Activated naive CD8-positive, alpha-beta T cell (primary cell): ENCODE results near the gene SETD2.
"Not testable (repeated sequence)": the region's sequence is repeated elsewhere in the genome, so short reads cannot be mapped to it uniquely, and the experiment has no call there.

Source experiments
- H3K27ac Mint-ChIP-seq: one replicate; pipeline ENCODE4 v1.8.0; 2021; ENCODE audit warnings: mixed read lengths
- H3K27me3 Mint-ChIP-seq: one replicate; pipeline ENCODE4 v1.8.0; 2021; ENCODE audit warnings: mixed read lengths
- H3K36me3 Mint-ChIP-seq: one replicate; pipeline ENCODE4 v1.8.0; 2021; ENCODE audit warnings: mixed read lengths
- H3K4me1 Mint-ChIP-seq: one replicate; pipeline ENCODE4 v1.8.0; 2021; ENCODE audit warnings: low read depth, mixed read lengths
- H3K4me3 Mint-ChIP-seq: one replicate; pipeline ENCODE4 v1.8.0; 2021; ENCODE audit warnings: mild to moderate bottlenecking, mixed read lengths
- H3K9me3 Mint-ChIP-seq: one replicate; pipeline ENCODE4 v1.8.0; 2021; ENCODE audit warnings: low read depth, mixed read lengths

SETD2 gene

GRCh38 chr3:47096959-47097358 is 67.0 kb downstream of the SETD2 start:
- peaks cover 4% of the 10 kb centered on the region for H3K36me3 Mint-ChIP-seq
- peaks cover 3% of the 10 kb centered on the region for H3K4me1 Mint-ChIP-seq
- H3K27me3 Mint-ChIP-seq, result no peaks in the 10 kb centered on the region
- H3K27ac Mint-ChIP-seq, result no peak overlapping the region
- no peaks in the 10 kb centered on the region for H3K9me3 Mint-ChIP-seq
- H3K4me3 Mint-ChIP-seq, result no peak overlapping the region

DNA sequence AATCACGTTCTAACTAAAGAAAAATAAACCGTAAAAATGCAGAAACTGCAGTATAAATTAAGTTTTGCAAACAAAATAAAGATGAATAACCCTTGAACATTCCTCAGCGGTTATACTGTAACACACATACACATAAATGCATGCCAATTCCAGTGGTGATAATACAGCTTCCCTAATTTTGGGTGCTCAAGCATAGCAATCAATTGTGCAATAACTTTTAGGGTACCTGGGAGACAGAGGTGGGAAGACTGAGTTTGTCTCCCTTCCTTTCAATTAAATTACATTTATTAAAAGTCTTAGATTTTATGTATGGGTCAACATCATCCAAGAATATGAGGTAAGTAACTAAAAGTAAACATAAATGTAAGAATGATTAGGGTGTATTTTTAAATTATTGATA is 71.8 kb downstream of the SETD2 start:
- no peaks in the 10 kb centered on the region for H3K27me3 Mint-ChIP-seq
- H3K4me3 Mint-ChIP-seq, result no peak overlapping the region
- H3K9me3 Mint-ChIP-seq, result no peaks in the 10 kb centered on the region
- H3K36me3 Mint-ChIP-seq, result peaks cover 10% of the 10 kb centered on the region
- H3K4me1 Mint-ChIP-seq, result peaks cover 3% of the 10 kb centered on the region
- H3K27ac Mint-ChIP-seq, result no peak overlapping the region

GRCh38 chr3:47089630-47090029 is 74.3 kb downstream of the SETD2 start:
- no peaks in the 10 kb centered on the region for H3K27me3 Mint-ChIP-seq
- no peak overlapping the region for H3K27ac Mint-ChIP-seq
- no peaks in the 10 kb centered on the region for H3K4me1 Mint-ChIP-seq
- no peak overlapping the region for H3K4me3 Mint-ChIP-seq
- peaks cover 11% of the 10 kb centered on the region for H3K36me3 Mint-ChIP-seq
- no peaks in the 10 kb centered on the region for H3K9me3 Mint-ChIP-seq

- no peak overlapping the region for H3K27ac Mint-ChIP-seq
- no peak overlapping the region for H3K4me3 Mint-ChIP-seq
- H3K27me3 Mint-ChIP-seq, result no peaks in the 10 kb centered on the region
- H3K9me3 Mint-ChIP-seq, result no peaks in the 10 kb centered on the region
- peaks cover 15% of the 10 kb centered on the region for H3K4me1 Mint-ChIP-seq
- peaks cover 22% of the 10 kb centered on the region for H3K36me3 Mint-ChIP-seq
These were observed 77.8 kb downstream of the SETD2 start for GRCh38 chr3:47086071-47086470.

GRCh38 chr3:47083786-47084185 is 80.1 kb downstream of the SETD2 start:
- no peak overlapping the region for H3K4me3 Mint-ChIP-seq
- no peaks in the 10 kb centered on the region for H3K9me3 Mint-ChIP-seq
- H3K4me1 Mint-ChIP-seq, result peaks cover 21% of the 10 kb centered on the region
- no peaks in the 10 kb centered on the region for H3K27me3 Mint-ChIP-seq
- H3K27ac Mint-ChIP-seq, result peak overlapping the region; percentile 36
- H3K36me3 Mint-ChIP-seq, result peaks cover 23% of the 10 kb centered on the region

GRCh38 chr3:47082519-47082918 is 81.4 kb downstream of the SETD2 start:
- Mint-ChIP-seq H3K36me3 (peaks cover 20% of the 10 kb centered on the region), H3K27me3 (no peaks in the 10 kb centered on the region), H3K4me1 (peaks cover 23% of the 10 kb centered on the region), H3K4me3 (no peak overlapping the region), H3K27ac (peak overlapping the region; percentile 34), H3K9me3 (no peaks in the 10 kb centered on the region)

GRCh38 chr3:47079432-47079831 is 84.5 kb downstream of the SETD2 start:
- H3K27ac Mint-ChIP-seq, result peak overlapping the region; percentile 16
- H3K36me3 Mint-ChIP-seq, result peaks cover 24% of the 10 kb centered on the region
- H3K9me3 Mint-ChIP-seq, result no peaks in the 10 kb centered on the region
- H3K4me1 Mint-ChIP-seq, result peaks cover 32% of the 10 kb centered on the region
- no peaks in the 10 kb centered on the region for H3K27me3 Mint-ChIP-seq
- H3K4me3 Mint-ChIP-seq, result no peak overlapping the region

GRCh38 chr3:47073685-47074084 is 90.2 kb downstream of the SETD2 start:
- H3K27me3 Mint-ChIP-seq, result no peaks in the 10 kb centered on the region
- H3K27ac Mint-ChIP-seq, result no peak overlapping the region
- H3K4me3 Mint-ChIP-seq, result no peak overlapping the region
- H3K36me3 Mint-ChIP-seq, result peaks cover 8% of the 10 kb centered on the region
- H3K9me3 Mint-ChIP-seq, result no peaks in the 10 kb centered on the region
- peaks cover 26% of the 10 kb centered on the region for H3K4me1 Mint-ChIP-seq

DNA sequence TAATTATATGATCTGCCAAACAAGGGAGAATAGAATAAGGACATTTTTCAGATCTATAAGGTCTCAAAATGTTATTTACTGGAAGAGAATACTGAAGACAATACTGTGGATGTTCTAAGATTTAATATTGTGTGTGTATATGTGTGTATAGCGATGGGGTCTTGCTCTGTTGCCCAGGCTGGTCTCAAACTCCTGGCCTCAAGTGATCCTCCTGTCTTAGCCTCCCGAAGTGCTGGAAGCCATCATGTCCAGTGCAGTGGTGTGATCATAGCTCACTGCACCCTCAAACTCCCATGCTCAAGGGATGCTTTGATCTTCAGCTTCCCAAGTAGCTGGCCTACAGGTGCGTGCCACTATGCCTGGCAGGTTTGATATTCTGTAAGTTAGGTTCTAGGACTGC is 93.1 kb downstream of the SETD2 start:
- H3K9me3 Mint-ChIP-seq, result no peaks in the 10 kb centered on the region
- H3K27me3 Mint-ChIP-seq, result no peaks in the 10 kb centered on the region
- no peak overlapping the region for H3K4me3 Mint-ChIP-seq
- no peak overlapping the region for H3K27ac Mint-ChIP-seq
- peaks cover 4% of the 10 kb centered on the region for H3K36me3 Mint-ChIP-seq
- peaks cover 25% of the 10 kb centered on the region for H3K4me1 Mint-ChIP-seq

- H3K36me3 Mint-ChIP-seq, result peaks cover 12% of the 10 kb centered on the region
- H3K4me1 Mint-ChIP-seq, result peaks cover 19% of the 10 kb centered on the region
- not testable (repeated sequence) for H3K4me3 Mint-ChIP-seq, H3K27me3 Mint-ChIP-seq, H3K9me3 Mint-ChIP-seq, H3K27ac Mint-ChIP-seq
These were observed 97.7 kb downstream of the SETD2 start for GRCh38 chr3:47066259-47066658.

DNA sequence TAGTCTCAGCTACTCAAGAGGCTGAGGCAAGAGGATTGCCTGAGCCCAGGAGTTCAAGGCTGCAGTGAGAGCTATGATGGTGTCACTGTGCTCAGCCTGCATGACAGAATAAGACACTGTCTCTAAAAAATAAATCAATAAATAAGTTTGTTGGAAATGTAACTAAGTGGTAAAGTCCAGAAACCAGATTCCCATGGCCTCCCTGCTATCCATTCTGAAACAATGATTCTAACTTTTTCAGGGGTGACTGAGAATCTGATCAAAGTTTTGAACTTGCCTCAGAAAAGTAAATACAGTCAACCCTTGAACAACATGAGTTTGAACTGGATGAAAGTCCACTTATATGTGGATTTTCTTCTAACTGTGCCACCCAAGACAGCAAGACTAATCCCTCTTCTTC is 98.2 kb downstream of the SETD2 start:
- H3K36me3 Mint-ChIP-seq, result peaks cover 12% of the 10 kb centered on the region

DNA sequence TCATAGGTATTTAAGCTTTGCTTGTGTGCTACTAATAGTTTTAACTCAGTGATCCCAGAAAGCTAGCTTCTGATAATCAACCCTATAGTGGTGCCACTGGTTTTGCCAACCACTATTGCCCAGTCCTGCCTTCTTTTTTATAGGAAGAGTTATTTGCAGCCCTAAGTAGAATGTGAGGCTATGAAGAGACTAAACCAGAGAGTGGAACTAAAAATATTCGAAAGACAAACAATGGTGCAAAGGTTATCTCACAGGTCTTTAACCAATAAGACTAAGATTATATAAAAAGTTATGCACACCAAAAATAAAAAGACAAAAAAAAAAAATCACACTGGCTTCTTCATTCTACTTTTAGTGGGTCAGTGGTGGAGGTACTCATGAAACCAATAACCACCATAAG is 98.9 kb downstream of the SETD2 start:
- H3K4me3 Mint-ChIP-seq, result no peak overlapping the region
- no peaks in the 10 kb centered on the region for H3K27me3 Mint-ChIP-seq
- H3K4me1 Mint-ChIP-seq, result peaks cover 17% of the 10 kb centered on the region
- peak overlapping the region; percentile 54 for H3K27ac Mint-ChIP-seq
- no peaks in the 10 kb centered on the region for H3K9me3 Mint-ChIP-seq
- peaks cover 12% of the 10 kb centered on the region for H3K36me3 Mint-ChIP-seq

More for the DNA sequence above, 98.2 kb downstream of the SETD2 start:
- H3K27me3 Mint-ChIP-seq, result no peaks in the 10 kb centered on the region
- no peak overlapping the region for H3K27ac Mint-ChIP-seq
- peaks cover 17% of the 10 kb centered on the region for H3K4me1 Mint-ChIP-seq
- no peak overlapping the region for H3K4me3 Mint-ChIP-seq
- no peaks in the 10 kb centered on the region for H3K9me3 Mint-ChIP-seq

GRCh38 chr3:47057212-47057671 is 106.7 kb downstream of the SETD2 start:
- peaks cover 14% of the 10 kb centered on the region for H3K36me3 Mint-ChIP-seq
- peak overlapping the region; percentile 24 for H3K4me3 Mint-ChIP-seq
- H3K9me3 Mint-ChIP-seq, result no peaks in the 10 kb centered on the region
- H3K27me3 Mint-ChIP-seq, result no peaks in the 10 kb centered on the region
- peaks cover 45% of the 10 kb centered on the region for H3K4me1 Mint-ChIP-seq
- peak overlapping the region; percentile 80 for H3K27ac Mint-ChIP-seq

DNA sequence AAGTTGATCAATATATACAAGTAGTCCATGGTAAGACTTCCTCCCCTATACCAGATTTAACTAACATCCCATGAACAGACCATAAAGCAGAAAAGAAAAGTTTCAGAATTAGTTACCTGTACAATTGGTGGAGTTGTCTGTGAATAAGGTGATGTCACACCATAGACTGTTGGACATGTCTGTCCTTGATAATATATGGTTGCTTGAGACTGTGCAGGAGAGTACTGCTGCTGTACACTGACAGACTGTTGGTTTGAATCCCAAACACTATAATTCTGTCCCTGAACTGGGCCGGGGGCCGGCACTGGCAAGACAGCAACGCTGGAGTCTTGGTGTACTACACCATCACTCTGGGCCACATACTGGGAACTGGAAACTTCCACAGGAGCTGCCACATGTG is 107.2 kb downstream of the SETD2 start:
- H3K36me3 Mint-ChIP-seq, result peaks cover 9% of the 10 kb centered on the region
- H3K27ac Mint-ChIP-seq, result peak overlapping the region; percentile 80
- peaks cover 42% of the 10 kb centered on the region for H3K4me1 Mint-ChIP-seq
- H3K27me3 Mint-ChIP-seq, result no peaks in the 10 kb centered on the region
- no peaks in the 10 kb centered on the region for H3K9me3 Mint-ChIP-seq
- H3K4me3 Mint-ChIP-seq, result peak overlapping the region; percentile 32

DNA sequence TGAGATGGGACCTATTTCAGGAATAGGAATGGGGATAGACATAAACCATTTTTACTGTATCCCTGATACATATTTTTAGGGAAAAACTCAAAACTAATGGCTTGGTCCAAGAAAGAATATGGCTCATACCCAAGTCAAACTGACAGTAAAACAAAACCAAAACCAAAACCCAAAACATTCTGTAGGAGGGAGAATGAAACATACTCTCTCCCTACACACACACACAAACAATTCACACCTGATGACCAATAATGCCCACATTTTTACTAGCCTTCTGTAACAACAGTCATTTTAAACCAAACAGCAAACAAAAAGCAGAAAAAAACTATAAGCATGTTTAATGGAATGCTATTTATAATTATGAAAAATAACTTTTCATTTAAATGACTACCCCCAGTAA is 109.5 kb downstream of the SETD2 start:
- Mint-ChIP-seq H3K27me3 (no peaks in the 10 kb centered on the region), H3K36me3 (peaks cover 11% of the 10 kb centered on the region), H3K4me1 (peaks cover 40% of the 10 kb centered on the region), H3K4me3 (no peak overlapping the region), H3K27ac (peak overlapping the region; percentile 30), H3K9me3 (no peaks in the 10 kb centered on the region)

DNA sequence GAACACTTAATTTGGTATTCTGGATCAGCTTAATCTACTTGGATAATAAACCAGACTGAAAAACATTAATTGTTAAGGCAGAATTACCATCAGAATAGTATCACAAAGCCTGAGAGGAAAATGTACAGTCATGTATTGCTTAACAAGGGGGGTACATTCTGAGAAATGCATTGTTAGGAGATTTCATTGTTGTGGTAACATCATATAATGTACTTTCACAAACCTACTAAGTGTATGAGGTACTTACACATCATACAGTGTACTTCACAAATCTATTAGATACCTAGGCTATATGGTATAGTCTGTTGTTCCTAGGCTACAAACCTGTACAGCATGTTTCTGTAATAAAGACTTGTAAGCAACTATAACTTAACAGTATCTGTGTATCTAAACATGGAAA is 116.2 kb downstream of the SETD2 start:
- Mint-ChIP-seq H3K4me3 (no peak overlapping the region), H3K9me3 (no peaks in the 10 kb centered on the region), H3K27ac (peak overlapping the region; percentile 51), H3K36me3 (peaks cover 2% of the 10 kb centered on the region), H3K4me1 (peaks cover 13% of the 10 kb centered on the region), H3K27me3 (no peaks in the 10 kb centered on the region)
